Adrenal gland (tissue), 5 donors: ENCODE results near the gene LHFPL5.

Source experiments
- CTCF ChIP-seq, 6 experiments: fragments of 450-650 bp in 4 of 6; fragments of 200-600 bp in 2 of 6; sonication (generic) in 1 of 6; IDR thresholded peaks; 1 replicate in 5 of 6; 2 replicates in 1 of 6; pipeline versions ENCODE4 v1.5.1 to v1.8.0; 2016 to 2021; ENCODE audit warnings: antibody characterized with exemption in 6 of 6, mild to moderate bottlenecking in 2 of 6, moderate library complexity in 1 of 6
- POLR2A ChIP-seq, 2 donors: fragments of 450-650 bp; IDR thresholded peaks; one replicate each; pipeline ENCODE4 v1.6.1; 2017; ENCODE audit warnings: antibody characterized with exemption in 2 of 2, mild to moderate bottlenecking in 2 of 2, moderate library complexity in 1 of 2
- donor health status: DM: no; HTN: no; CAD: no.

DNA sequence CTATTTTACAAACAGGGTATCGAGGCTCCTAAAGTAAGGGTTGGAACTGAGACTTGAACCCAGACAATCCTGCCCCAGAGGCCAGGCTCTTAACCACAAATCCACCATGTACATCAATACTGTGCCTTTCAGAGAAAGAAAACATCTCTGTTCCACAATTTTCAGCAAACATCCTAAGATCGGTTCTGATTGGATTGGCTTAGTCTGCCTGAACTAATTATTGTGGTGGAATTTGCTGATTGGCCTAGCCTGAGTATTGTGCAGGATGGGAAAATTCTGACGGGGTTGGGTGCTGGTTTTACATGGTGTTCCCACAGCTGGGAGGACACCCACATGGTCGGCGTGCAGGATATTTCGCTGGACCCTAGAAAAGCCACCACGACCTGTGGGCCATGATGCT, 24.4 kb upstream of the LHFPL5 start, which contains the start of gene CLPSL1:
- no peak for TF ChIP-seq CTCF (IDR thresholded peaks at IDR 0.05)
- no peak for TF ChIP-seq POLR2A (IDR thresholded peaks at IDR 0.05)
